Dedifferentiated amniotic fluid mesenchymal stem cell (primary cell): ENCODE data around the gene OR5C1.
"Not testable (repeated sequence)": the region's sequence is repeated elsewhere in the genome, so short reads cannot be mapped to it uniquely, and the experiment has no call there.

Source experiments
- DNase-seq: peaks from one replicate; pipeline ENCODE4 v3.0.0-alpha.2; 2016; ENCODE audit errors: extremely low spot score

Gene OR5C1

GRCh38 chr9:122788831-122789230 is at the start of gene OR5C1:
OR5C1 (plus strand) TSS chr9:122788933; CDS start chr9:122788933, 0 bp downstream.
- DNase-seq = no peak

GRCh38 chr9:122742003-122742402 is 46.7 kb upstream of the OR5C1 start, which contains the start of gene OR1L6:
OR1L6 (plus strand) TSS chr9:122742303; CDS start chr9:122749848, 7,545 bp downstream.
- no peak for DNase-seq

- no peak for DNase-seq
These were observed 33.9 kb upstream of the OR5C1 start for GRCh38 chr9:122754825-122755224.

- DNase-seq = no peak
These were observed 20.9 kb upstream of the OR5C1 start for GRCh38 chr9:122767817-122768216.

- DNase-seq = no peak
These were observed 11.7 kb upstream of the OR5C1 start for GRCh38 chr9:122777052-122777451.

GRCh38 chr9:122777935-122778627 is 10.7 kb upstream of the OR5C1 start:
- peak; percentile 29 for DNase-seq

GRCh38 chr9:122779181-122779580 is 9.6 kb upstream of the OR5C1 start:
- no peak for DNase-seq

GRCh38 chr9:122780026-122780425 is 8.7 kb upstream of the OR5C1 start:
- no peak for DNase-seq

GRCh38 chr9:122781671-122782070 is 7.1 kb upstream of the OR5C1 start:
- DNase-seq = no peak

GRCh38 chr9:122785269-122785668 is 3.5 kb upstream of the OR5C1 start:
- DNase-seq = no peak

- no peak for DNase-seq
These were observed 2.4 kb upstream of the OR5C1 start for GRCh38 chr9:122786338-122786737.

- DNase-seq = no peak
These were observed 718 bp downstream of the OR5C1 start for GRCh38 chr9:122789256-122790046.

- DNase-seq = no peak
These were observed 3.3 kb downstream of the OR5C1 start for GRCh38 chr9:122791872-122792669.

GRCh38 chr9:122797316-122798063 is 8.8 kb downstream of the OR5C1 start:
- DNase-seq = no peak

- DNase-seq = no peak
These were observed 11.6 kb downstream of the OR5C1 start, which contains the start of gene OR1K1 for GRCh38 chr9:122800066-122801060. OR1K1 (plus strand) TSS chr9:122800123; CDS start chr9:122800123, 0 bp downstream.

GRCh38 chr9:122806661-122807060 is 17.9 kb downstream of the OR5C1 start:
- DNase-seq = no peak

GRCh38 chr9:122807271-122807900 is 18.7 kb downstream of the OR5C1 start:
- no peak for DNase-seq

- no peak for DNase-seq
These were observed 19.4 kb downstream of the OR5C1 start for GRCh38 chr9:122808141-122808540.

GRCh38 chr9:122809261-122809660 is 20.5 kb downstream of the OR5C1 start:
- DNase-seq = not testable (repeated sequence)
